Hippocampal formation (tissue), 2 donors: Measurements from ENCODE around the gene L3MBTL4.
A peak's percentile ranks its signal among the peaks of the same experiment; 100 is the strongest.

Source experiments
- DNase-seq, 2 donors: peaks; one replicate each; lab custom pipeline; 2025; lab: John Stamatoyannopoulos, UW

The L3MBTL4 gene

GRCh38 chr18:6031442-6031841, 383.3 kb downstream of the L3MBTL4 start:
- no peak for DNase-seq

- no peak for DNase-seq
These were observed 383.7 kb downstream of the L3MBTL4 start for GRCh38 chr18:6031002-6031401.

- DNase-seq: no peak
These were observed 389.9 kb downstream of the L3MBTL4 start for GRCh38 chr18:6024745-6025248.

- DNase-seq: no peak
These were observed 391.2 kb downstream of the L3MBTL4 start for GRCh38 chr18:6023551-6023950.

- no peak for DNase-seq
These were observed 391.9 kb downstream of the L3MBTL4 start for GRCh38 chr18:6022845-6023244.

GRCh38 chr18:6022074-6022444, 392.7 kb downstream of the L3MBTL4 start:
- no peak for DNase-seq

GRCh38 chr18:6021306-6022073, 393.2 kb downstream of the L3MBTL4 start:
- DNase-seq: no peak

GRCh38 chr18:6018671-6019070, 396.0 kb downstream of the L3MBTL4 start:
- no peak for DNase-seq

- DNase-seq: no peak
These were observed 397.5 kb downstream of the L3MBTL4 start for GRCh38 chr18:6017171-6017570.

- no peak for DNase-seq
These were observed 399.3 kb downstream of the L3MBTL4 start for GRCh38 chr18:6015364-6015763.

- DNase-seq: peak in 1 of 2 donors; percentile 8
These were observed 401.4 kb downstream of the L3MBTL4 start for GRCh38 chr18:6013171-6013810.

- DNase-seq: no peak
These were observed 403.8 kb downstream of the L3MBTL4 start for GRCh38 chr18:6010921-6011320.

GRCh38 chr18:6010284-6010683, 404.4 kb downstream of the L3MBTL4 start:
- no peak for DNase-seq

GRCh38 chr18:6009756-6010155, 405.0 kb downstream of the L3MBTL4 start:
- no peak for DNase-seq

GRCh38 chr18:6004683-6005082, 410.0 kb downstream of the L3MBTL4 start:
- no peak for DNase-seq

- no peak for DNase-seq
These were observed 410.6 kb downstream of the L3MBTL4 start for GRCh38 chr18:6004119-6004518.

GRCh38 chr18:6001867-6002266, 412.8 kb downstream of the L3MBTL4 start:
- DNase-seq: no peak

- DNase-seq: no peak
These were observed 415.8 kb downstream of the L3MBTL4 start for GRCh38 chr18:5998907-5999306.

GRCh38 chr18:5998166-5998881, 416.4 kb downstream of the L3MBTL4 start:
- DNase-seq: no peak

- no peak for DNase-seq
These were observed 417.4 kb downstream of the L3MBTL4 start for GRCh38 chr18:5997361-5997760.

GRCh38 chr18:5995626-5996025, 419.1 kb downstream of the L3MBTL4 start:
- no peak for DNase-seq

GRCh38 chr18:5993938-5994337, 420.8 kb downstream of the L3MBTL4 start:
- no peak for DNase-seq

- DNase-seq: no peak
These were observed 422.3 kb downstream of the L3MBTL4 start for GRCh38 chr18:5992381-5992780.
